ENCODE data around the gene KCNIP3. TPM values are rescaled to one million over a fixed set of nuclear protein-coding genes. Genes with fewer than 3 reads are reported as not detected.

KCNIP3 gene
- total and polyA plus RNA-seq, 9 of the 15 experiments (the other 6 are each of a cell fraction or from before 2014, with no cell fraction given) = 0.04 TPM; not detected in 8

DNA sequence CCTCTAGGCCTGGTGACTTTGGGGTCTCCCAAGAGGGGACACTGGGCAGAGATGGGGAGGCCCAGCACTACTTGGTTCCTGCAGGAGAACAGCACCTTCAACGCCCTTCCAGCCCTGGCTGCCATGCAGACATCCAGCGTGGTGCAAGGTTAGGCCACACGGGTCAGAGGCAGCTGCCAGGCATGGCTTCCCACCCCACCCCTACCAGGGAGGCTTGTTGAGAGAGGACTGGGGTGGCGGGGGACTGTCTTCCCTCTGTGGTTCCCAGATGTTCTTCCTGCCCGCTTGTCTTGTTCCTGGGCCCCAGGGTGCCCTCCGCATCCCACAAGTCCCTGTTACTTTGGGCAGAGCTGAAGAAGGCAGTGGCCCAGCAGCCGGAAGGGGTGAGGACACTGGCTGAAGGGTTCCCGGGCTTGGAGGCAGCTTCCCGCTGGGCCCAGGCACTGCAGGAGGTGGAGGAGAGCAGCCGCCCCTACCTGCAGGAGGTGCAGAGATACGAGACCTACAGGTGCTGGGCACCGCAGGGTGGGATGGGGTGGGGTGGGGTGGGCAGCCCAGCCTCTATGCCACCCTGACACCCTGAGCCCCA lies 18.4 kb upstream of the KCNIP3 start (continued):
- TF ChIP-seq ZNF76 (CRISPR knock-in tag; IDR thresholded peaks at IDR 0.05; ENCODE audit: borderline replicate concordance) (no peak), PHF21A (IDR thresholded peaks at IDR 0.05; ENCODE audit: borderline replicate concordance, low read depth) (no peak), PRMT5 (CRISPR knock-in tag; IDR thresholded peaks at IDR 0.05) (no peak), SRSF9 (IDR thresholded peaks at IDR 0.05; ENCODE audit: borderline replicate concordance, low read depth, low read length) (no peak), RFX7 (CRISPR knock-in tag; IDR thresholded peaks at IDR 0.05) (no peak), ZBTB7A (IDR thresholded peaks at IDR 0.05; ENCODE audit: borderline replicate concordance, control insufficient read depth, low read depth, low read length) (no peak), CTBP1 (IDR thresholded peaks at IDR 0.05; ENCODE audit: borderline replicate concordance) (no peak)

- H2AFZ ChIP-seq (ENCODE audit: low read depth, low read length) = no peak overlapping the region
- H3K9ac ChIP-seq (ENCODE audit: insufficient read depth in 1 of 2, low read depth in 2 of 2, low read length in 2 of 2) = no peak overlapping the region
- TF ChIP-seq PHB2 (IDR thresholded peaks at IDR 0.05; ENCODE audit: low read depth) = no peak
- no peak for TF ChIP-seq PHTF2 (CRISPR knock-in tag; IDR thresholded peaks at IDR 0.05)
- no peak for TF ChIP-seq ZNF232 (CRISPR knock-in tag; IDR thresholded peaks at IDR 0.05)
- intact Hi-C loops (cut with micrococcal nuclease) (no loop called here), in situ Hi-C loops (cut with MboI) (no loop called here)
- no peaks in the 10 kb centered on the region for H3K9me1 ChIP-seq (ENCODE audit: control insufficient read depth, insufficient read depth, low read length)
- ATAC-seq = no peak
- no peak overlapping the region for H3K4me3 ChIP-seq
- no peak for FAIRE-seq
- ChIA-PET POLR2A (no interaction called here), CTCF (ENCODE audit: low intra/inter-chr PET ratio) (no interaction called here)
- no TSS peak for BruUV-seq (replicated peaks)
- no peaks in the 10 kb centered on the region for H3K9me3 ChIP-seq (replicated peaks; ENCODE audit: control insufficient read depth, insufficient read depth, low read depth, low read length)
- under 1% methylated on average over 19 of the region's 19 CpGs for WGBS (ENCODE audit: insufficient coverage, low coverage, missing lambda C conversion rate)
- no peaks in the 10 kb centered on the region for H3K79me2 ChIP-seq (ENCODE audit: control insufficient read depth, insufficient read depth, low read length)
- no peak for DNase-seq (ENCODE audit: extremely low read depth in 1 of 4, low spot score in 3 of 4)
- H3K27ac ChIP-seq (ENCODE audit: extremely low read depth, low read depth, low read length) = no peak overlapping the region
- H3K4me1 ChIP-seq (replicated peaks in 1 of 2; ENCODE audit: control insufficient read depth in 2 of 2, insufficient read depth in 2 of 2, low read length in 2 of 2) = peaks cover 0 to 18% of the 10 kb centered on the region in 2 experiments; a peak in 2 of 5 replicates
- H4K20me1 ChIP-seq (replicated peaks; ENCODE audit: control insufficient read depth, insufficient read depth, low read length) = no peaks in the 10 kb centered on the region
- H3K4me2 ChIP-seq (ENCODE audit: insufficient read depth, low read length) = no peak overlapping the region
- no peaks in the 10 kb centered on the region for H3K36me3 ChIP-seq (ENCODE audit: control insufficient read depth, insufficient read depth, low read length)
- H3K27me3 ChIP-seq (ENCODE audit: control insufficient read depth in 2 of 2, insufficient read depth in 2 of 2, low read length in 2 of 2) = peaks cover 2 to 43% of the 10 kb centered on the region in 2 experiments; a peak in 4 of 5 replicates
Measured at GRCh38 chr2:95279435-95280035, 17.6 kb upstream of the KCNIP3 start.

All from K562 (cell line).